D721Med (cell line): ENCODE measurements around the gene GOPC.

Source experiments
- DNase-seq: peaks from one replicate; pipeline ENCODE4 v3.0.0; 2011; ENCODE audit warnings: low spot score; ENCODE audit not compliant: insufficient read length
- FAIRE-seq: peaks from 2 replicates; lab custom pipeline; 2011; peaks lifted over from hg19 to GRCh38; lab: Jason Lieb, UNC
- CTCF ChIP-seq: IDR thresholded peaks from 2 replicates; pipeline ENCODE4 v1.5.1; 2012; ENCODE audit warnings: mild to moderate bottlenecking, control low read depth; ENCODE audit not compliant: insufficient read depth; ENCODE audit errors: missing control alignments

GOPC gene

GRCh38 chr6:117619178-117619577, 16.9 kb upstream of the GOPC start:
- no peak for TF ChIP-seq CTCF
- FAIRE-seq (no peak), DNase-seq (no peak)

- no peak for TF ChIP-seq CTCF
- FAIRE-seq = no peak
- DNase-seq = no peak
Observed at GRCh38 chr6:117617210-117618035, 15.1 kb upstream of the GOPC start.

- DNase-seq = no peak
- no peak for TF ChIP-seq CTCF
Observed at GRCh38 chr6:117616391-117617209, 14.3 kb upstream of the GOPC start.

GRCh38 chr6:117615750-117616390, 13.6 kb upstream of the GOPC start:
- no peak for TF ChIP-seq CTCF
- FAIRE-seq (no peak), DNase-seq (no peak)

More at GRCh38 chr6:117616391-117617209, 14.3 kb upstream of the GOPC start:
- no peak for FAIRE-seq

- FAIRE-seq = no peak
- TF ChIP-seq CTCF = no peak
- no peak for DNase-seq
Observed at GRCh38 chr6:117613920-117614560, 11.7 kb upstream of the GOPC start.

- TF ChIP-seq CTCF = no peak
- FAIRE-seq (no peak), DNase-seq (no peak)
Observed at GRCh38 chr6:117607511-117607910, 5.2 kb upstream of the GOPC start.
